ENCODE data around the gene PDIA5.

The PDIA5 gene

GRCh38 chr3:123188058-123188457, 121.2 kb downstream of the PDIA5 start:
- no peak for DNase-seq

GRCh38 chr3:123193448-123194101, 126.8 kb downstream of the PDIA5 start:
- no peak for DNase-seq

- no peak for DNase-seq
Observed at GRCh38 chr3:123194552-123194951, 127.7 kb downstream of the PDIA5 start.

DNA sequence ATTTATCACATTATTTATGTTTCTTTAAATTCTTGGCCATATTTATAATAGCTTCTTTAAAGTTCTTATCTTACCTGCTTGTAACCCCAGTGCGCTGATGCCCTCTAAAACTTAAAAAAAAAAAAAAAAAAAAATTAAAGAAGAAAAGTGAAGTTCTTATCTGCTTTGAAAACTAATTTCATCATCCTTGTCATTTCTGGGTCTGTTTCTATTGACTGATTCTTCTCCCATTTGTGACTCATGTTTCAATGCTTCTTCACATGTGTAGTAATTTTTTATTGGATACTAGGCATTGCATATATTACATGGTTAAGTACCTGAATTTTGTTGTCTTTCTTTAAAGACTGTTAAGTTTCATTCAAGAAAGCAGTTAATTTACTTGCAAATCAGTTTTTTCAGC, 131.5 kb downstream of the PDIA5 start:
- no peak for DNase-seq

DNA sequence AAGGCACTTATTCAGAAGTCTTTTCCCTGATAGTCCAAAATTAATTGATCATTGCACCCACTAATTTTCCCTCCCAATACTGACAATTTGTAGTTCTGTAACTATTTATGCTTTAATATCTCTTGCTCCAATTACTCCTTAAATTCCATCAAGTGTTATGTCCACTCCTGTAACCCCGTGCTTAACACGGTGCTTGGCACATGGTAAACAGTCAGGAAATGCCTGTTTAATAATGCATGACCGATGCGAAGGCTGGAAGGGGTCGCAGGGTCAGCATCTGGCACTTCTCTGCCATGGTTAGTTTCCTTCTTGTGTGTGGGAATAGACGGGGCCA, 134.4 kb downstream of the PDIA5 start:
- DNase-seq, result no peak

DNA sequence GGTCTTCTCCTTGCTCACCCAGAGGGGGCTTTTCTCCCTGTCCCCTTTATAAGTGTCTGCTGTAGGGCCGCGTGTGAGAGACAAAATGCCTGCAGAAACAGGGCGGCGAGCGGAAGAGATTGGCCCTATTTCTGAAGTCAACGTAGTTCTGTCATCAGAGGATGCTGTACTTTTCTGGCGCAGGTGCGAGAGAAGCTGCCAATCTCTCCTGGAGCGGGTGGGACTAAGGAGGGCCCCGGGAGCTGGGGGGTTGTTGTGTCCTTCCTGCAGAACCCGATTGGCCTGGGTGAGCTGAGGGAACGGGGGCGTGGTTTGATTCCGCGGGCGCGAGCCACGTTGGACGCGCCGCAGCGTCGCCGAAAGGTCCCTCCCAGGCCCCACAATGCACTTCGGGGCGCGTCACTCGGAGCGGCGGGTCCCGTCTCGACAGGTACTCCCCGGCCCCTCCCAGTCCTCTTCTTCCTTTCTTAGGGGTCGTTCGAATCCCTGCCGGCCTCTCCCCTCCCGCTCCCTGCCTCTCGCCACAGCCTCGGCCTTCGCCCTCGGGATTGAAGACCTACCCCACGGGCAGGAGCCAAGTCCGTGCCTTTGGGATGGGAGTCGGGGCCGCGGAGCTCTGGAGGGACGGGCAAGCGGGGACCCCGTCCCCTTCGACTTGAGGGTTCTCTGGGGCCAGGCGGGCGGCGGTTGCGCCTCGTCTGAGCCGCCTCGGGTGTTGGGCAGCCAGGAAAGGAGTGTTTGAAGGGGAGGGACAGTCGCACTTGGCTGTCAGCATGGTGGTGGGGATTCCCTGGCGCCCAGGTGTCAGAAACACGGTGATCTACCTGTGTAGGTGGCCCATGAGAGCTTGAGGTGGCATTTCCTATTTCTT, 135.0 kb downstream of the PDIA5 start, which contains the start of gene SEC22A:
TSS of gene SEC22A (plus strand) at position 387 of the 871 bp plus-strand sequence. CDS start 7,275 bp downstream, outside the sequence.
- DNase-seq, result peak; percentile 78 to 95

GRCh38 chr3:123202451-123202850, 135.6 kb downstream of the PDIA5 start:
- DNase-seq, result no peak
